Keratinocyte (primary cell): Measurements from ENCODE around the gene DNAJC9. TPM values are rescaled to one million over a fixed set of nuclear protein-coding genes. Genes with fewer than 3 reads are reported as not detected.

Experiments
- DNase-seq: peaks from one replicate; pipeline ENCODE4 v3.0.0-alpha.2; 2011; ENCODE audit warnings: low read depth, missing footprints, low spot score
- FAIRE-seq: peaks from 2 replicates; lab custom pipeline; 2011; peaks lifted over from hg19 to GRCh38; lab: Jason Lieb, UNC
- H2AFZ ChIP-seq: 2 replicates; pipeline ENCODE4 v1.6.0; 2012; ENCODE audit warnings: low read length, control low read depth, inconsistent platforms; ENCODE audit not compliant: control insufficient read depth
- H3K27ac ChIP-seq: 2 replicates; pipeline ENCODE4 v1.5.1; 2011; ENCODE audit warnings: low read length; ENCODE audit not compliant: control insufficient read depth, insufficient read depth
- H3K27me3 ChIP-seq: 3 replicates; pipeline ENCODE4 v1.6.0; 2011; ENCODE audit warnings: low read length; ENCODE audit not compliant: control insufficient read depth, insufficient read depth; ENCODE audit errors: extremely low read depth
- H3K36me3 ChIP-seq, 2 experiments: 2 replicates in 1 of 2; 3 replicates in 1 of 2; pipeline ENCODE4 v1.5.1; 2011; ENCODE audit warnings: low read length in 2 of 2, mild to moderate bottlenecking in 1 of 2; ENCODE audit not compliant: control insufficient read depth in 2 of 2, insufficient read depth in 2 of 2; ENCODE audit errors: extremely low read depth in 1 of 2
- H3K4me1 ChIP-seq: 3 replicates; pipeline ENCODE4 v1.5.1; 2011; ENCODE audit warnings: low read length; ENCODE audit not compliant: control insufficient read depth, insufficient read depth; ENCODE audit errors: extremely low read depth
- H3K4me2 ChIP-seq: 3 replicates; pipeline ENCODE4 v1.6.0; 2011; ENCODE audit warnings: low read depth, low read length; ENCODE audit not compliant: control insufficient read depth, insufficient read depth; ENCODE audit errors: extremely low read depth
- H3K4me3 ChIP-seq, 3 experiments: fragments of 200-600 bp in 1 of 3; sonication (generic) in 1 of 3; 2 replicates in 2 of 3; 3 replicates in 1 of 3; pipeline ENCODE4 v1.5.1; 2011 to 2016; ENCODE audit warnings: low read length in 3 of 3, mild to moderate bottlenecking in 3 of 3, control low read depth in 2 of 3, inconsistent platforms in 1 of 3, low read depth in 1 of 3, mixed read lengths in 1 of 3, mixed run types in 1 of 3, moderate library complexity in 1 of 3; ENCODE audit not compliant: control insufficient read depth in 2 of 3, insufficient read depth in 2 of 3; ENCODE audit errors: extremely low read depth in 1 of 3
- H3K79me2 ChIP-seq: 2 replicates; pipeline ENCODE4 v1.6.0; 2012; ENCODE audit warnings: low read length; ENCODE audit not compliant: control insufficient read depth, insufficient read depth
- H3K9ac ChIP-seq: 3 replicates; pipeline ENCODE4 v1.6.0; 2011; ENCODE audit warnings: low read length; ENCODE audit not compliant: control insufficient read depth, insufficient read depth; ENCODE audit errors: extremely low read depth
- H3K9me1 ChIP-seq: 3 replicates; pipeline ENCODE4 v1.6.0; 2011; ENCODE audit warnings: low read length; ENCODE audit not compliant: control insufficient read depth, insufficient read depth; ENCODE audit errors: extremely low read depth
- H3K9me3 ChIP-seq: 2 replicates; pipeline ENCODE4 v1.5.1; 2012; ENCODE audit warnings: low read depth, low read length; ENCODE audit not compliant: control insufficient read depth
- H4K20me1 ChIP-seq: 3 replicates; pipeline ENCODE4 v1.6.0; 2011; ENCODE audit warnings: low read length; ENCODE audit not compliant: control insufficient read depth, insufficient read depth; ENCODE audit errors: extremely low read depth
- CTCF ChIP-seq, 3 experiments: IDR thresholded peaks in 1 of 3; conservative IDR thresholded peaks in 1 of 3; optimal IDR thresholded peaks in 1 of 3; 2 replicates in 2 of 3; 3 replicates in 1 of 3; pipeline versions ENCODE3 to v1.5.1; 2011; ENCODE audit warnings: low read length in 3 of 3, mild to moderate bottlenecking in 3 of 3, moderate library complexity in 2 of 3, control low read depth in 1 of 3, inconsistent platforms in 1 of 3; ENCODE audit not compliant: insufficient read depth in 2 of 3; ENCODE audit errors: extremely low read depth in 1 of 3
- EZH2 ChIP-seq: IDR thresholded peaks from one replicate; pipeline ENCODE4 v1.6.1; 2012; ENCODE audit warnings: inconsistent platforms, mild to moderate bottlenecking, low read length, moderate library complexity
- dilution Hi-C: fragments of 300-500 bp; cut with MboI; formaldehyde crosslinking; loops from one replicate; pipeline ENCODE4 v1.7.0; 2020; ENCODE audit warnings: low sequenced_read_pairs; ENCODE audit not compliant: extremely low pct_ligation_motif_present
- polyA plus RNA-seq, 5 experiments: library from polyadenylated mRNA; depleted of rRNA in 3 of 5; stranded (reverse) in 3 of 5; stranded (forward) in 1 of 5; unstranded in 1 of 5; fragments of >200 nt; gene quantifications; 1 replicate in 1 of 5; 2 replicates in 3 of 5; 3 replicates in 1 of 5; pipeline versions ENCODE4 v1.2.1 to v1.2.3, GENCODE V29; 2011 to 2012; ENCODE audit warnings: missing spikeins in 2 of 5, low read depth in 1 of 5, low replicate concordance in 1 of 5

Gene DNAJC9
- polyA plus RNA-seq, 1 donor (not counting 4 experiments of a cell fraction or from before 2014, with no cell fraction given) = 23.3 TPM

DNA sequence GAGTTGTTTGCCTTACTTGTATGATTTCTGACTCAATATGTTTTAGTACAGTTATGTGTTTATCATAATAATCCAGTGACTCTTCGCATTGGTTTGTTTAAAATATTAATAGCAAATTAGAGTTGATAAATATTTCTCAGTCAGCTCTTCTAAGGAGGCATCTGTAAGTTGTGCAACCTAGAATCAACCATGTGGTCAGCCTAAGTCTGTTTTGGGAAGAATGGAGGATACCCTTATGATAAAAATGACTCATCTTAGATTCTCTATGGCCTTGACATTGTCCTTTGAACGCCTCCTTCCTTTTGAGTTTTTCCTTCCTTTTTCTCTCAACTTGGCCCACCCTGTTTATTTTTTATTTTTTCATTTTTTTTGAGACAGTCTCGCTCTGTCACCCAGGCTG is 18.8 kb downstream of the DNAJC9 start:
- Histone ChIP-seq H3K9me3 (no peaks in the 10 kb centered on the region), H3K36me3 (peaks cover 0 to 7% of the 10 kb centered on the region in 2 experiments), H3K9me1 (no peaks in the 10 kb centered on the region), H3K4me1 (no peaks in the 10 kb centered on the region), H3K4me2 (no peak overlapping the region), H3K27ac (no peak overlapping the region), H3K79me2 (no peaks in the 10 kb centered on the region), H3K4me3 (no peak overlapping the region), H2AFZ (no peak overlapping the region), H3K9ac (no peak overlapping the region), H4K20me1 (no peaks in the 10 kb centered on the region), H3K27me3 (no peaks in the 10 kb centered on the region)
- no peak for DNase-seq
- dilution Hi-C loops = no loop called here
- TF ChIP-seq CTCF (optimal IDR thresholded peaks at IDR 0.05 in 1 of 3, IDR thresholded peaks at IDR 0.05 in 1 of 3, conservative IDR thresholded peaks at IDR 0.05 in 1 of 3; ENCODE audit: extremely low read depth in 1 of 3, insufficient read depth in 2 of 3, low read length in 3 of 3) (no peak), EZH2 (no peak)
- no peak for FAIRE-seq

DNA sequence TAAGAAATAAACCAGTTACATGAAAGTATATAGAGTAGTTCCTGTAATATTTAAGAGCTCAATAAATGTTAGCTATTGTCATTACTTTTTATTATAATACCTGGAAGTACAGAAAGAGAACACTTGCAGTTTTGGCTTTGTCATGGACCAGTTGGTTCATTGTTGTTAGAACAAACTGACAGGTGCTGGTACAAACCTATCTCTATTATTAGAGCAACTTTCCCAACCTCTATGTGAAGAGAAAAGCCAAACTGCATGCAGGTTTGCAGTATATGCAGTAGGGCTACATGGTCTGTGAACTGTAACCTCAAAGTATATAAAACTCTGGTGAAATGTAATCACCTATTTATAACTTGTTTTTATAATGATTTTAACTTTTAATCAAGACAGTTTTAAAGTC is 20.4 kb downstream of the DNAJC9 start:
- no peak for TF ChIP-seq CTCF (optimal IDR thresholded peaks at IDR 0.05 in 1 of 3, IDR thresholded peaks at IDR 0.05 in 1 of 3, conservative IDR thresholded peaks at IDR 0.05 in 1 of 3; ENCODE audit: extremely low read depth in 1 of 3, insufficient read depth in 2 of 3, low read length in 3 of 3)
- no peak for TF ChIP-seq EZH2
- Histone ChIP-seq H3K79me2 (no peaks in the 10 kb centered on the region), H3K9ac (no peak overlapping the region), H3K27me3 (no peaks in the 10 kb centered on the region), H2AFZ (no peak overlapping the region), H3K27ac (no peak overlapping the region), H3K9me1 (no peaks in the 10 kb centered on the region), H3K4me3 (no peak overlapping the region), H3K4me1 (no peaks in the 10 kb centered on the region), H3K36me3 (no peaks in the 10 kb centered on the region), H3K9me3 (no peaks in the 10 kb centered on the region), H3K4me2 (no peak overlapping the region), H4K20me1 (no peaks in the 10 kb centered on the region)
- dilution Hi-C loops = no loop called here
- DNase-seq (no peak), FAIRE-seq (no peak)
